NCI-H1930 (cell line): Measurements from ENCODE around the gene MEDAG.
"Not testable (repeated sequence)": the region's sequence is repeated elsewhere in the genome, so short reads cannot be mapped to it uniquely, and the experiment has no call there.

ENCODE experiments used
- DNase-seq, 2 experiments: peaks; one replicate each; lab custom pipeline; 2025; lab: John Stamatoyannopoulos, UW

Gene MEDAG

GRCh38 chr13:30907121-30907861 lies 1.2 kb downstream of the MEDAG start:
- no peak for DNase-seq

- no peak for DNase-seq
Measured at GRCh38 chr13:30908416-30908980, 2.4 kb downstream of the MEDAG start.

GRCh38 chr13:30910676-30911075 lies 4.6 kb downstream of the MEDAG start:
- DNase-seq, result no peak

- DNase-seq, result no peak
Measured at GRCh38 chr13:30915691-30916541, 9.8 kb downstream of the MEDAG start.

GRCh38 chr13:30916991-30917390 lies 10.9 kb downstream of the MEDAG start:
- DNase-seq, result no peak

- DNase-seq, result no peak
Measured at GRCh38 chr13:30918662-30919405, 12.8 kb downstream of the MEDAG start.

GRCh38 chr13:30920162-30920909 lies 14.3 kb downstream of the MEDAG start:
- no peak for DNase-seq

GRCh38 chr13:30923418-30923817 lies 17.3 kb downstream of the MEDAG start:
- no peak for DNase-seq

- no peak for DNase-seq
Measured at GRCh38 chr13:30924721-30925120, 18.6 kb downstream of the MEDAG start.

GRCh38 chr13:30925429-30925828 lies 19.4 kb downstream of the MEDAG start:
- DNase-seq, result no peak

- DNase-seq, result no peak
Measured at GRCh38 chr13:30926781-30927180, 20.7 kb downstream of the MEDAG start.

- not testable (repeated sequence) for DNase-seq
Measured at GRCh38 chr13:30927188-30927587, 21.1 kb downstream of the MEDAG start.

GRCh38 chr13:30927595-30927994 lies 21.5 kb downstream of the MEDAG start:
- no peak for DNase-seq

GRCh38 chr13:30928978-30929377 lies 22.9 kb downstream of the MEDAG start:
- DNase-seq, result no peak

- no peak for DNase-seq
Measured at GRCh38 chr13:30932481-30933353, 26.6 kb downstream of the MEDAG start, which contains the start of gene TEX26. Gene TEX26, plus strand, starts transcription at chr13:30932656. Its CDS starts 60 bp downstream, at chr13:30932716.

GRCh38 chr13:30933354-30933670 lies 27.2 kb downstream of the MEDAG start:
- no peak for DNase-seq

GRCh38 chr13:30934381-30934780 lies 28.3 kb downstream of the MEDAG start:
- DNase-seq, result no peak

GRCh38 chr13:30934803-30935202 lies 28.7 kb downstream of the MEDAG start:
- no peak for DNase-seq

GRCh38 chr13:30936971-30937370 lies 30.9 kb downstream of the MEDAG start:
- DNase-seq, result no peak

- DNase-seq, result no peak
Measured at GRCh38 chr13:30943881-30944280, 37.8 kb downstream of the MEDAG start.
